Measurements from ENCODE around the gene COL27A1.
A peak's percentile ranks its signal among the peaks of the same experiment; 100 is the strongest.

Gene COL27A1

GRCh38 chr9:114155263-114155994 is at the start of gene COL27A1:
TSS of gene COL27A1 (plus strand) at chr9:114155537. CDS start at chr9:114155951, 414 bp downstream.
- peak; percentile 96 for DNase-seq

GRCh38 chr9:114107286-114108001 is 47.9 kb upstream of the COL27A1 start:
- DNase-seq = no peak

GRCh38 chr9:114108016-114108833 is 47.1 kb upstream of the COL27A1 start:
- peak; percentile 93 for DNase-seq

GRCh38 chr9:114109124-114109523 is 46.2 kb upstream of the COL27A1 start:
- no peak for DNase-seq

- DNase-seq = no peak
Measured at GRCh38 chr9:114110180-114110579, 45.2 kb upstream of the COL27A1 start.

- DNase-seq = no peak
Measured at GRCh38 chr9:114112325-114112724, 43.0 kb upstream of the COL27A1 start.

GRCh38 chr9:114112778-114113584 is 42.4 kb upstream of the COL27A1 start:
- DNase-seq = no peak

GRCh38 chr9:114114364-114114763 is 41.0 kb upstream of the COL27A1 start:
- no peak for DNase-seq

GRCh38 chr9:114115654-114116125 is 39.6 kb upstream of the COL27A1 start:
- DNase-seq = no peak

- no peak for DNase-seq
Measured at GRCh38 chr9:114116126-114116747, 39.1 kb upstream of the COL27A1 start.

- no peak for DNase-seq
Measured at GRCh38 chr9:114117614-114117995, 37.7 kb upstream of the COL27A1 start.

GRCh38 chr9:114117996-114118830 is 37.1 kb upstream of the COL27A1 start:
- no peak for DNase-seq

- no peak for DNase-seq
Measured at GRCh38 chr9:114119242-114120191, 35.8 kb upstream of the COL27A1 start.

- DNase-seq = no peak
Measured at GRCh38 chr9:114120192-114121014, 34.9 kb upstream of the COL27A1 start.

- DNase-seq = no peak
Measured at GRCh38 chr9:114121227-114122135, 33.9 kb upstream of the COL27A1 start.

GRCh38 chr9:114122136-114123027 is 33.0 kb upstream of the COL27A1 start:
- no peak for DNase-seq
